Activated naive CD8-positive, alpha-beta T cell treated with anti-CD3 and anti-CD28 coated beads, Interleukin-2, amount 50 U/mL, for 24 hours (primary cell): ENCODE data around the gene IMPACT.

Source experiments
- ATAC-seq: fragments of 150-1000 bp; cut with Tn5 transposase; one replicate; pipeline ENCODE4 v1.10.0; 2021
- DNase-seq: peaks from one replicate; pipeline ENCODE4 v3.0.0; 2021
- H3K27ac Mint-ChIP-seq: one replicate; pipeline ENCODE4 v1.8.0; 2021; ENCODE audit warnings: mild to moderate bottlenecking, mixed read lengths
- H3K27me3 Mint-ChIP-seq: one replicate; pipeline ENCODE4 v1.8.0; 2021; ENCODE audit warnings: mixed read lengths
- H3K36me3 Mint-ChIP-seq: one replicate; pipeline ENCODE4 v1.8.0; 2021; ENCODE audit warnings: low read depth, mixed read lengths
- H3K4me1 Mint-ChIP-seq: one replicate; pipeline ENCODE4 v1.8.0; 2021; ENCODE audit warnings: mixed read lengths
- H3K4me3 Mint-ChIP-seq: one replicate; pipeline ENCODE4 v1.8.0; 2021; ENCODE audit warnings: mild to moderate bottlenecking, moderate library complexity, mixed read lengths
- H3K9me3 Mint-ChIP-seq: one replicate; pipeline ENCODE4 v1.8.0; 2021; ENCODE audit warnings: mixed read lengths

IMPACT gene

GRCh38 chr18:24479371-24479770 lies 52.9 kb downstream of the IMPACT start:
- Mint-ChIP-seq H3K4me3 (no peak overlapping the region), H3K36me3 (no peaks in the 10 kb centered on the region), H3K4me1 (no peaks in the 10 kb centered on the region), H3K27me3 (peaks cover 3% of the 10 kb centered on the region), H3K9me3 (no peaks in the 10 kb centered on the region), H3K27ac (no peak overlapping the region)
- ATAC-seq (no peak), DNase-seq (no peak)

- Mint-ChIP-seq H3K27me3 (peaks cover 9% of the 10 kb centered on the region), H3K4me1 (no peaks in the 10 kb centered on the region), H3K36me3 (no peaks in the 10 kb centered on the region), H3K9me3 (no peaks in the 10 kb centered on the region), H3K27ac (no peak overlapping the region), H3K4me3 (no peak overlapping the region)
- DNase-seq (no peak), ATAC-seq (no peak)
Observed at GRCh38 chr18:24482821-24483220, 56.4 kb downstream of the IMPACT start.

GRCh38 chr18:24485681-24486080 lies 59.2 kb downstream of the IMPACT start:
- Mint-ChIP-seq H3K9me3 (no peaks in the 10 kb centered on the region), H3K36me3 (no peaks in the 10 kb centered on the region), H3K27me3 (peaks cover 9% of the 10 kb centered on the region), H3K27ac (no peak overlapping the region), H3K4me1 (peaks cover 2% of the 10 kb centered on the region), H3K4me3 (no peak overlapping the region)
- DNase-seq = no peak
- ATAC-seq = no peak

- peaks cover 9% of the 10 kb centered on the region for H3K27me3 Mint-ChIP-seq
- peaks cover 3% of the 10 kb centered on the region for H3K4me1 Mint-ChIP-seq
- no peak overlapping the region for H3K27ac Mint-ChIP-seq
Observed at GRCh38 chr18:24486684-24487083, 60.2 kb downstream of the IMPACT start.

GRCh38 chr18:24488824-24489493 lies 62.5 kb downstream of the IMPACT start:
- Mint-ChIP-seq H3K9me3 (no peaks in the 10 kb centered on the region), H3K36me3 (no peaks in the 10 kb centered on the region), H3K27me3 (peaks cover 6% of the 10 kb centered on the region), H3K4me3 (no peak overlapping the region), H3K4me1 (peaks cover 12% of the 10 kb centered on the region), H3K27ac (no peak overlapping the region)
- ATAC-seq (no peak), DNase-seq (no peak)

More at GRCh38 chr18:24486684-24487083, 60.2 kb downstream of the IMPACT start:
- ATAC-seq = no peak
- H3K9me3 Mint-ChIP-seq = no peaks in the 10 kb centered on the region
- no peak overlapping the region for H3K4me3 Mint-ChIP-seq
- no peak for DNase-seq
- H3K36me3 Mint-ChIP-seq = no peaks in the 10 kb centered on the region

GRCh38 chr18:24490539-24490938 lies 64.1 kb downstream of the IMPACT start:
- Mint-ChIP-seq H3K36me3 (no peaks in the 10 kb centered on the region), H3K9me3 (no peaks in the 10 kb centered on the region), H3K4me1 (peaks cover 12% of the 10 kb centered on the region), H3K27me3 (peaks cover 7% of the 10 kb centered on the region), H3K4me3 (no peak overlapping the region), H3K27ac (no peak overlapping the region)
- DNase-seq (no peak), ATAC-seq (no peak)

GRCh38 chr18:24491927-24492834 lies 65.7 kb downstream of the IMPACT start:
- DNase-seq = peak; percentile 8
- Mint-ChIP-seq H3K4me3 (no peak overlapping the region), H3K27me3 (peaks cover 10% of the 10 kb centered on the region), H3K27ac (no peak overlapping the region), H3K4me1 (peaks cover 12% of the 10 kb centered on the region), H3K36me3 (no peaks in the 10 kb centered on the region), H3K9me3 (no peaks in the 10 kb centered on the region)
- ATAC-seq = no peak

GRCh38 chr18:24494586-24494985 lies 68.1 kb downstream of the IMPACT start:
- DNase-seq (no peak), ATAC-seq (no peak)
- no peaks in the 10 kb centered on the region for H3K9me3 Mint-ChIP-seq
- no peaks in the 10 kb centered on the region for H3K36me3 Mint-ChIP-seq
- no peak overlapping the region for H3K27ac Mint-ChIP-seq
- no peak overlapping the region for H3K4me3 Mint-ChIP-seq
- H3K4me1 Mint-ChIP-seq = peaks cover 10% of the 10 kb centered on the region
- peaks cover 6% of the 10 kb centered on the region for H3K27me3 Mint-ChIP-seq

GRCh38 chr18:24497031-24497754 lies 70.7 kb downstream of the IMPACT start:
- H3K4me1 Mint-ChIP-seq = peaks cover 4% of the 10 kb centered on the region
- DNase-seq = no peak
- H3K4me3 Mint-ChIP-seq = no peak overlapping the region
- ATAC-seq = no peak
- no peaks in the 10 kb centered on the region for H3K36me3 Mint-ChIP-seq
- H3K27ac Mint-ChIP-seq = no peak overlapping the region
- peaks cover 8% of the 10 kb centered on the region for H3K27me3 Mint-ChIP-seq
- no peaks in the 10 kb centered on the region for H3K9me3 Mint-ChIP-seq

- H3K4me1 Mint-ChIP-seq = no peaks in the 10 kb centered on the region
- ATAC-seq (no peak), DNase-seq (no peak)
- H3K9me3 Mint-ChIP-seq = no peaks in the 10 kb centered on the region
- no peaks in the 10 kb centered on the region for H3K36me3 Mint-ChIP-seq
- H3K27ac Mint-ChIP-seq = no peak overlapping the region
- no peak overlapping the region for H3K4me3 Mint-ChIP-seq
- H3K27me3 Mint-ChIP-seq = peaks cover 4% of the 10 kb centered on the region
Observed at GRCh38 chr18:24499814-24500213, 73.3 kb downstream of the IMPACT start.

- H3K27me3 Mint-ChIP-seq = peaks cover 4% of the 10 kb centered on the region
- no peak for ATAC-seq
- no peaks in the 10 kb centered on the region for H3K36me3 Mint-ChIP-seq
- no peaks in the 10 kb centered on the region for H3K4me1 Mint-ChIP-seq
- no peak for DNase-seq
- no peak overlapping the region for H3K27ac Mint-ChIP-seq
- no peaks in the 10 kb centered on the region for H3K9me3 Mint-ChIP-seq
- H3K4me3 Mint-ChIP-seq = no peak overlapping the region
Observed at GRCh38 chr18:24500217-24500616, 73.7 kb downstream of the IMPACT start.

GRCh38 chr18:24500766-24501165 lies 74.3 kb downstream of the IMPACT start:
- H3K9me3 Mint-ChIP-seq = no peaks in the 10 kb centered on the region
- ATAC-seq (no peak), DNase-seq (no peak)
- no peak overlapping the region for H3K4me3 Mint-ChIP-seq
- no peaks in the 10 kb centered on the region for H3K4me1 Mint-ChIP-seq
- H3K27me3 Mint-ChIP-seq = peaks cover 4% of the 10 kb centered on the region
- no peaks in the 10 kb centered on the region for H3K36me3 Mint-ChIP-seq
- H3K27ac Mint-ChIP-seq = no peak overlapping the region

- no peak overlapping the region for H3K27ac Mint-ChIP-seq
- no peak overlapping the region for H3K4me3 Mint-ChIP-seq
- DNase-seq = no peak
- peaks cover 3% of the 10 kb centered on the region for H3K27me3 Mint-ChIP-seq
- H3K36me3 Mint-ChIP-seq = no peaks in the 10 kb centered on the region
- no peaks in the 10 kb centered on the region for H3K4me1 Mint-ChIP-seq
- no peaks in the 10 kb centered on the region for H3K9me3 Mint-ChIP-seq
- no peak for ATAC-seq
Observed at GRCh38 chr18:24502667-24503523, 76.4 kb downstream of the IMPACT start.
